Measurements from ENCODE around the gene FGFRL1.

Gene FGFRL1

GRCh38 chr4:1062419-1062818, 51.0 kb downstream of the FGFRL1 start:
- DNase-seq (ENCODE audit: low read depth in 2 of 2, low spot score in 1 of 2) = no peak

- DNase-seq (ENCODE audit: low read depth in 2 of 2, low spot score in 1 of 2) = no peak
These were observed 54.3 kb downstream of the FGFRL1 start for GRCh38 chr4:1065732-1066131.

DNA sequence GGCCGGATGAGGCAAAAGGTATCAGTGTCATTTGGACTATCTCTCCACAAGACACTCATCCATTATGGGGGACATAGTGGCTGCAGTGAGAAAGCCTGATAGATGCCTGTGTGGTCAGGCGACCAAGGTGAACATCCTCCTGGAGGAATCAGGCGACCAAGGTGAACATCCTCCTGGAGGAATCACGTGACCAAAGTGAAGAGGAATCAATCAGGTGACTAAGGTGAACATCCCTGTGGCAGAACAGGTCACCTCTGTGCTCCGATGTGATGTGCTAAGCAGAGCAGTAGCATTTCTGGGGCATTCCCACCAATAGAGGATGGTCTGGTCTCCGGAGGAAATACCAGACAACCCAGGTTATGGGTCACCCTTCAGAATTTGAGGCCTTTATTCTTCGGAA, 58.0 kb downstream of the FGFRL1 start:
- no peak for DNase-seq (ENCODE audit: low read depth in 2 of 2, low spot score in 1 of 2)

- peak in 1 of 2 donors; percentile 10 for DNase-seq (ENCODE audit: low read depth in 2 of 2, low spot score in 1 of 2)
These were observed 61.5 kb downstream of the FGFRL1 start for GRCh38 chr4:1072830-1073446.

DNA sequence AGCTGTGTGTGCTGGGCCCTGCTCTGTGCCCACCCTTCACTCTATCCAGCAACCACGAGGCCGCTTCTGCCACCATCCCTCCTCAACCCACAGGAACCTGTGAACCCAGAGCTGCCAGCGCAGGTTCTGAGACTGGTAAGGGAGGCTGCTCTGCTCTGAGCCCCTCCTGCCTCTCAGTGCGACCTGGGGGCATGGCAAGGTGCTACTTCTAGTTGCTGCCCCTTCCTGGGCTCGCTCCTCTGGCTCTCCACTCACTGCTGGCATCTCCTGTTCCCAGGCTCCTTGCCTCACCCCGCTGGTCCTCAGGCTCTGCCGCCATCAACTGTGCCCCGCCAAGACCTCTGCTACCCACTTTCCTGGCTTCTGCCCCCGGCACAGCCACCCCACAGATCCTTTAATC, 62.7 kb downstream of the FGFRL1 start:
- DNase-seq (ENCODE audit: low read depth in 2 of 2, low spot score in 1 of 2) = no peak

DNA sequence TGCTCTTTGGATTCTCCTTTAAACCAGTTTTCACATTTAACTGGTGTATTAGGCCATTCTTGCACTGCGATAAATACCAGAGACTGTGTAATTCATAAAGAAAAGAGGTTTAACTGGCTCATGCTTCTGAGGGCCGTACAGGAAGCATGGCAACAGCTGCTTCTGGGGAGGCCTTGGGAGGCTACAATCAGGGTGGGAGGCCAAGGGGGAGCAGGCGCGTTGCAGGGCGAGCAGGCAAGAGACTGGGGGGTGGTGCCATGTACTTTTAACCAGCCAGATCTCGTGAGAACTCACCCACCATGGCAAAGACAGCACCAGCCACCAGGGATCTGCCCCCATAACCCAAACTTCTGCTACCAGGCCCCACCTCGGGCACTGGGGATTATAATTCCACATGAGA, 63.8 kb downstream of the FGFRL1 start:
- DNase-seq (ENCODE audit: low read depth in 2 of 2, low spot score in 1 of 2) = no peak

GRCh38 chr4:1075809-1076699, 64.6 kb downstream of the FGFRL1 start:
- no peak for DNase-seq (ENCODE audit: low read depth in 2 of 2, low spot score in 1 of 2)

Data from stimulated activated CD8-positive, alpha-beta memory T cell treated with anti-CD3 and anti-CD28 coated beads, Interleukin-4, amount 100 ng/mL, for 1 hour (primary cell).